NCI-H1436 (cell line): Measurements from ENCODE around the gene LHFPL6.

Source experiments
- DNase-seq: peaks from one replicate; lab custom pipeline; 2025; lab: John Stamatoyannopoulos, UW

LHFPL6 gene

GRCh38 chr13:39590466-39591036, 12.4 kb downstream of the LHFPL6 start:
- DNase-seq = no peak

- no peak for DNase-seq
These were observed 14.6 kb downstream of the LHFPL6 start for GRCh38 chr13:39588384-39588783.

GRCh38 chr13:39587939-39588338, 15.1 kb downstream of the LHFPL6 start:
- DNase-seq = no peak

DNA sequence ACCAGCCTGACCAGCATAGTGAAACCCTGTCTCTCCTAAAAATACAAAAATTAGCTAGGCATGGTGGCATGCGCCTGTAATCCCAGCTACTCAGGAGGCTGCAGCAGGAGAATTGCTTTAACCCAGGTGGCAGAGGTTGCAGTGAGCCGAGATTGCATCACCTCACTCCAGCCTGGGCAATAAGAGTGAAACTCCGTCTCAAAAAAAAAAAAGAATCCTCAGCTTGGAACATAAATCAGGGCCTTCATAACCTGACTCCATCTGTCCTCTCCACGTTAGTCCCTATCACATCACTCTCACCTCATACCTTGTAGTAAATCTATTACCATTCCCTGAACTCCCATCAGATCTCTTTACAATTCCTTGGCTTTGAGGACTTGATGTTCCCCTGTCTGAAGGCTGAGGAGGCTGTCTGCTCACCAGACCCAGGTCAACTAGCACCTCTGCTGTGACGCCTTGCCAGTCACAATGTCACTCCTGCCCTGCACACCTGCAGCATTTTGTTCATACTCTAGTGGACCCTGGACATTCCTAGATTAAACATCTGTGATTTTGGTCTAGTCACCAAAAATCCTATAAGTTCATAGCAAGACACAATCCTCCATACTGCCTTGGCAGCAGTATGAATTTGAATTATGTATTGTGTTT, 15.9 kb downstream of the LHFPL6 start:
- DNase-seq = no peak

GRCh38 chr13:39586151-39586550, 16.8 kb downstream of the LHFPL6 start:
- DNase-seq = no peak

DNA sequence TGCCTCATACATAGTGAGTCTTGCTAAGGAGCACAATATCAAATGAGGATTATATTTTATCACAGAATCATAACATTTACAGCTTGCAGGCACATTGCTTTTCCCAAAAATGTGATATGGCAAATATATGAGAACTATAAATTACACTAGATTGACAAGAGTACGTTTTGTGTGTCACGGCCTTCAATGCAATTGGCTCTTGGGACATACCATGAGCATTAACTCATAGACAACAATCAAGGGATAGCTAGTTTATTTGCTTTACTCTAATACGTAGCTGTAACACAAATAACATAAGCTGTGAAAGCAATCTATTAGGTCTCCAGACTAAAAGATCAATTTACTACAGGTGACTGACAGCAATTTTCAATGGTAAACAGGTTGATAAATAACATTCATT, 17.8 kb downstream of the LHFPL6 start:
- no peak for DNase-seq

DNA sequence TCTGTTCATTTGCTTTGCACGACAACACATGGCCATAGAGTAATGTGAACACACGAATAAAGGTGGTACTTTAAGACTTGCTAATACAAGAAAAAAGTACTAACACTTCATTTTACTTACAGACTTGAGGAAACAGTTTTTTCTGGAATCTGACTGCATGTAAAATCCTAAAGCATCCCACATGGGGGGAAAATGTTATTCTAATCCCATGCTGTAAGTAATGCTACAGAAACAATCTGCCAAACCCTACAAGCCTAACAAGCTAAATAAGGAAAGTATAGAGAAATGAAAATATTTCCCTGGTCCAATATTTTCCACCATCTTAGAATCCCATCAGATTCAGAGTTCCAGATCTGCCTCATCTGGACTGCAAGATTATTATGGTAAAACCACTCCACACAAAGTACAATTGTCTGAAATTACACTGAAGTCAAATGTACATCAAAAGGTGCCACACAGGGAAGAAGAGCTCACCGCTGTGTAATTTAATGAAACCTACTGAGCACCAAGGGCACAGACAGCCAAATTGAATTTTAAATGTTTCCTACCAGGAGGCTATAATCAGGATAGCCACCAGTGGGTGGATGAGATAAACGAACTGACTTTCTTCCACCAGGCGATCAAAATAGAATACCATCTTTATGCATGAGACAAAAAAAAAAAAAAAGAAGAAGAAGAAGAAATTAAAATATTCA, 22.0 kb downstream of the LHFPL6 start:
- DNase-seq = no peak

DNA sequence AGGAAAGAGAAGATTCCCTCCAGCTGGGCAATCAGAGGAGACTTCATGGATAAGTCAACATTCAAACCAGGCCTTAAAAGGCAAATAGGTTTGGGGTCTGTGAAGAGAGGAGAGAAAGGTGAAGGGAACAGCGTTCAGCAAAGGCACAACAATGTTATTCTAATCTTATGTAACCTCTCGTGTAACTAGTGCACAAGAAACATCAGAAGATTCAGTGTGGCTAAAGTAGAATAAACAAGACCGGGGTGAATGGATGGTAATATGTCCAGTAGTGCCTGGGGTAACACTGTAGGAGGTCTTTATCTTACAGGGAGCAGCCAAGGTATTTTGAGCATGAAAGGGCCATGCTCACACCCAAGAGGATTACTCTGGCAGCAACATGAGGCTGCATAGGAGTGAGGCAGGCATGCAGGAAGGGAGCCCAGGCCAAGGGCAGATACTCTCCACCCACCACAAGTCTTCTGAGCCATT, 24.1 kb downstream of the LHFPL6 start:
- DNase-seq = no peak

DNA sequence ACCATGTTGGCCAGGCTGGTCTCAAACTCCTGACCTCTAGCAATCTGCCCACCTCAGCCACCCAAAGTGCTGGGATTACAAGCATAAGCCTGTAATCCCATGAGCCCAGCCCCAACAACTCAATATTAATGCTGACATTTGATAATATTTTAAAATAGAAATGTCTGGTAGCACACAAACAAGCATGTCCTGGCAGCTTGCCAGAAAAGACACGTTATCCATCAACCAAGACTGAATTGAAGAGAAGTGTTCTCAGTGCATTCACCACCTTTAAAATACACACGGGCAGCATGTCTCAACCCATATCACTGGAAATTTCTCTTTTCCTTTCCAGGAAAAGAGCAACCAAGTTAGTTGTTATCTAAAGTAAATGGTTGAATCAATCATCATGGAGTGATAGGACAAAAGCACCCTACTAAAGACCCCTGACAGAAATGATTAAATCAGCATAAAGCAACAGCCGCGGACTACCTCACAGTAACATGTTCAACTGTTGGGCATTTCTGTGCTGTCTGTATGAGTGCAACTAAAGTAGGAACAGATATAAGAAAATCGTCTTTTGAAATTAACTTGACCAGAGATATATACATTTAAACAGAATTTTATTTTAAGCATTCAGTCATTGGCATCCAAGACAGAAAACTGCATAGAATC, 25.0 kb downstream of the LHFPL6 start:
- peak; percentile 3 for DNase-seq

DNA sequence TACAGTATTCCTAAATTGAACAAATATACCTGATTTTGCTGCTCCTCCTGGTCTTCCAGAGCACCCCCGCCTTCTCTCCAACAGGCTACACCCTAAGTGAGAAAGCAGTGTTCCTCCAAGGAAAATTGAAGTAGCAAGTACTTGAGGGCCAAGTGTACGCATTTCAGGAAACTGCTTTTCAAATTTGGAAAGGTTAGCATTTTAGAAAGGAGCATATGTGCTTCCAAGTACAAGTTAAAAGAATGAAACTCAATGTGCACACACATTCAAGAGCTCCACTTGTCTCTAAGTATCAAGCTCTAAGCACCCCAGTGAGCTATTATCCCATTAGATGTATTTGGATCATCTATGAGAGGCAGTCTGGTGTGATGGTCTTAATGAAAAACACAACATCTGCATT, 25.8 kb downstream of the LHFPL6 start:
- DNase-seq = peak; percentile 0

- no peak for DNase-seq
These were observed 27.3 kb downstream of the LHFPL6 start for GRCh38 chr13:39575641-39576238.

DNA sequence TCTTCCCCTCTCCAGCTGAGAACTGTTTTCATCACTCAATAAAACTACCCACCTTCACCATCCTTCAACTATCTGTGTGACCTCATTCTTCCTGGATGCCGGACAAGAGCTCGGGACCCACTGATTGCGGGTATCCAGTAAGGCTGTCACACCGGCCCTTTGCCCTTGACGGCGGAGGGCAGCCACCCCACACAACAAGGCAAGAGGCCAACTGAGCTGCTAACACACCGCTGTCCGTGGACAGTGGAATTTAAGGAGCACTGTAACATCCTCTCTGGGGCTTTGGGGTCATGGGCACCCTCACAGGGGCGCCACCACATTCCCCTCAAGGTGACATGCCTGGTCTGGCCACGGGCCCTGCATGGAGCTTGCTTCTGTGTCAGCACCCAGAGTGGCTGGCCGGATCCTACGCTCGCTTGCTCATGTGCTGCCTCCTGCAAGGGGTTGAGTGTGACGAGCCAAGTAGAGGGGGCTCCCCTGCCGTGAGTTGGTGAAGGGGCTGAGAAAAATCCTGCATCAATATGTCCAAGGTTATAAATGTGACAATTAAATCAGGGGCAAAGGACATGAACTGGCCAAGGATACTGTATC, 31.4 kb downstream of the LHFPL6 start:
- DNase-seq = no peak

DNA sequence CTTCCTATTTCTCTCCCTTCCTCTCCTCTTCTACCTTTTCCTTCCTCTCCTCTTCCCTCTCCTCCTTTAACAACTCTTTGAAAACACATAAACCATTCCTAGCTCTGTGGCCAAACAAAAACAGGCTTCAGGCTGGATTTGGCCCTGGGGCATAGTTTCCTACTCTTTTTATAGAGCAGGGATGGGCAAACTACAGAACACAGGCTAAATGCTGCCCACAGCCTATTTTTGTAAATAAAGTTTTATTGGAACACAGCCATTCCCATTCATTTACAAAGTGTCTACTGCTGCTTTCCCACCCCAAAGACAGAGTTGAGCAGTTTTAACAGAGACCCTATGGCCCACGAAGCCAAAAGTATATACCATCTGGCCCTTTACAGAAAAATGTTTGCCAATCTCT, 35.4 kb downstream of the LHFPL6 start:
- no peak for DNase-seq

GRCh38 chr13:39566216-39566869, 36.6 kb downstream of the LHFPL6 start:
- DNase-seq = no peak

DNA sequence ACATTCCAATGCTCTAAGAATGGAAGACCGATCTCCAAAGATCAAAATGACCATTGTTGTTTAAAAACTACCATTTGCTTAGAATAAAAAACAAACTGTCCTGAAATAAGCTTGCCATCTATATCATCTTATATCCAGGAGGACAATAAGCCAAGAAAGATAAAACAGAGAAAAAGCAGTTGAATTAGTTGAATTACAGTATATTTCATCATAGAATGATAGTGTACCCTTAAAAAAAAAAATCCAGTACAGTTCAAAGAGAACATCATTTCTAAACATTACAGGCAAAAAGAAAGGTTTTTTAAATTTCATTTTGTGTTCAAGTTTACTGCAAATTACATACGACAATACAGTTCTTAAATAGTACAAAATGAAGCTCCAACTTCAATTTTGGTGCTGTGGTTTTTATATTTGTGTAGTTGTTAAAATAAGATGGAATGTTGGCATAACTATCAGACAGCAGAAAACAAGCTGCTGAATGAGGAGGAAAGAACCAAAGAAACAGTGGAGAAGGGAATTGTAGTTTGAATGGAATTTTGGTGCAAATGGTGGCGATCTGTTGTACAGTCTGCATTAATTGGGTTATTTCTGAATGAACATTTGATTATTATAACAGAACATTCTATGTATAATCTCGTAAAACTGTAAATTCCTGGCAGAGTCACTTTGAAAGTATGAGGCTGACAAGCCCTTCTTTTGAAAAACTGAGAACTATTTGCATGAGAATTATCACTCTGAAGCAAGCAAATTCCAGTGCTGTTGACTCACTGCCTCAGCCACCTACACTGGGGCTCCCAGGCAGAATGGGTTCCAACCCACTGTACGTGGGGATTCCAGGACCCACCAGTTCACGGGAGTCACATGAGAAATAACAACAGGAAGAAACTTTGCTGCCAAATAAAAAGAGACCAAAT, 37.7 kb downstream of the LHFPL6 start:
- no peak for DNase-seq

GRCh38 chr13:39563470-39563735, 39.6 kb downstream of the LHFPL6 start:
- no peak for DNase-seq

DNA sequence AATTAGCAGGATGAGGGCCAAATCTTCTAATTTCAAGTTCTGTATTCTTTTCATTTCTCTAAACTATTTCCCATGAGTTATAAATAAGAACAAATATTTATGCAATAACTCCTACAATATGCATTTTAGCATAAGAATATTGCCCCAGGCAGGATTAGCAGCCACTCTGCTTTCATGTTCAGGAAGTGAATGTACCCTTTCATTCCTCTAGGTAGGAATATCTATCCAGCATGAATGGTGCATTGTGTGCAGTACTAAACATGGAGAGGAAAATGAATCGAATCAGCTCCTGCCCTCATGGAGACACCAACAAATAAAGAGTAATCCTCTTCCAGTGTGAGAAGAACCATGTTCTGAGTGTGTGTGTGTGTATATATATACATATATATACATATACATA, 41.0 kb downstream of the LHFPL6 start:
- no peak for DNase-seq

DNA sequence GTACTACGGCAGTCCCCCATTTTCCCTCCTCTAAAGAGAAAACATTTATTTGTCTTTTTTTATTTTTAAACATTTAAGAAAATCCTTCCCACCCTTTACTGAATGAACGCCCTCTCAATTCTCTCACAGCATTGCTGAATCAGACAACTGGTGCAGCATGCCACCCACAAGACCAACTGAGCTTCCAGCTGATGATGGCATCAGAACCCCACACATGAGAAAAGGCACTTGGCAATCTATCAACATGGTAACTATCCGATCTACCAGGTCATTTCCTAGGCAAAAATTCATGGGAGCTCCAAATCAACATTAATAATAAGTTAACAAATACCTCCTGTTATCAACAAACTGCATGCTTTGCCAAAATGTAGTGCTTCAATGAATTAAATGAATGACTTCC, 43.1 kb downstream of the LHFPL6 start:
- DNase-seq = no peak

- DNase-seq = no peak
These were observed 45.6 kb downstream of the LHFPL6 start for GRCh38 chr13:39557285-39557955.

- DNase-seq = no peak
These were observed 46.1 kb downstream of the LHFPL6 start for GRCh38 chr13:39556866-39557265.
